Vagina (tissue), 2 donors: Measurements from ENCODE around the gene SLC18A3.

ENCODE experiments used
- POLR2A ChIP-seq, 2 donors: fragments of 450-650 bp; IDR thresholded peaks; one replicate each; pipeline ENCODE4 v1.6.1; 2017; ENCODE audit warnings: antibody characterized with exemption in 2 of 2, mild to moderate bottlenecking in 2 of 2, moderate library complexity in 2 of 2
- POLR2AphosphoS5 ChIP-seq, 2 donors: sonication (generic); formaldehyde crosslinking; IDR thresholded peaks; one replicate each; pipeline ENCODE4 v1.9.0; 2017; ENCODE audit warnings: antibody characterized with exemption in 2 of 2, mild to moderate bottlenecking in 2 of 2, low read depth in 1 of 2; ENCODE audit not compliant: insufficient read depth in 1 of 2
- TF ChIP-seq, protein P1 (sequence below), 3 experiments: fragments of 450-650 bp in 2 of 3; fragments of 200-600 bp in 1 of 3; sonication (generic) in 1 of 3; IDR thresholded peaks; one replicate each; pipeline ENCODE4 v1.5.1; 2017 to 2019; ENCODE audit warnings: antibody characterized with exemption in 3 of 3, mild to moderate bottlenecking in 2 of 3, moderate library complexity in 2 of 3

GRCh38 chr10:49609283-49610113, 612 bp upstream of the SLC18A3 start:
- TF ChIP-seq POLR2AphosphoS5 (IDR thresholded peaks at IDR 0.05; ENCODE audit: insufficient read depth in 1 of 2, low read depth in 1 of 2) (no peak), POLR2A (IDR thresholded peaks at IDR 0.05) (no peak)
- TF ChIP-seq, protein P1, sequence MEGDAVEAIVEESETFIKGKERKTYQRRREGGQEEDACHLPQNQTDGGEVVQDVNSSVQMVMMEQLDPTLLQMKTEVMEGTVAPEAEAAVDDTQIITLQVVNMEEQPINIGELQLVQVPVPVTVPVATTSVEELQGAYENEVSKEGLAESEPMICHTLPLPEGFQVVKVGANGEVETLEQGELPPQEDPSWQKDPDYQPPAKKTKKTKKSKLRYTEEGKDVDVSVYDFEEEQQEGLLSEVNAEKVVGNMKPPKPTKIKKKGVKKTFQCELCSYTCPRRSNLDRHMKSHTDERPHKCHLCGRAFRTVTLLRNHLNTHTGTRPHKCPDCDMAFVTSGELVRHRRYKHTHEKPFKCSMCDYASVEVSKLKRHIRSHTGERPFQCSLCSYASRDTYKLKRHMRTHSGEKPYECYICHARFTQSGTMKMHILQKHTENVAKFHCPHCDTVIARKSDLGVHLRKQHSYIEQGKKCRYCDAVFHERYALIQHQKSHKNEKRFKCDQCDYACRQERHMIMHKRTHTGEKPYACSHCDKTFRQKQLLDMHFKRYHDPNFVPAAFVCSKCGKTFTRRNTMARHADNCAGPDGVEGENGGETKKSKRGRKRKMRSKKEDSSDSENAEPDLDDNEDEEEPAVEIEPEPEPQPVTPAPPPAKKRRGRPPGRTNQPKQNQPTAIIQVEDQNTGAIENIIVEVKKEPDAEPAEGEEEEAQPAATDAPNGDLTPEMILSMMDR (IDR thresholded peaks at IDR 0.05): no peak
